ENCODE measurements around the gene KIF21B.

DNA sequence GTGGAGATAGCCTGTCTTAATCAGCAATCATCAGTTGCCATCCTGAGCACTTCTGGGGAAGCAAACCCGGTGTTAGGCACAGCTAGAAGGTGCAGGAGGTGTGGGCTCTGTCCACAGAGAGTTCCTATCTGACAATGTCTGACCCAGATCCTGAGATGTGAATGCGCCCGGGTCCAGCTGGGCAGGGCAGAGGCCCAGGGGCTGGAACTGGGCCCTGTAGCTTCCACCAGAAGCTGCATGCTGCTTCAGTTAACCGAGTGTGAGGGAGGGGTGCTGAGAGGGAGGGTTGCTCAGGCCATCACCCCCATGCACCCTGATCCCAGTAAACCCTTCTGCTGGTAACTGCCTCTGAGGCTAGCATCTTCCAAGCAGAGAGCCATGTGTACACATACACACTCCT lies 42.2 kb downstream of the KIF21B start:
- TF ChIP-seq GTF2F1 (IDR thresholded peaks at IDR 0.05; ENCODE audit: borderline replicate concordance, low read depth, low read length) (no peak), POLR2A (IDR thresholded peaks at IDR 0.05; ENCODE audit: control extremely low read depth in 1 of 2, low read depth in 2 of 2, low read length in 2 of 2) (no peak), YY1 (IDR thresholded peaks at IDR 0.05; ENCODE audit: low read depth, low read length) (no peak), EZH2 (IDR thresholded peaks at IDR 0.05; ENCODE audit: low read depth, low read length, severe bottlenecking) (no peak)
- TF ChIP-seq, protein P1, sequence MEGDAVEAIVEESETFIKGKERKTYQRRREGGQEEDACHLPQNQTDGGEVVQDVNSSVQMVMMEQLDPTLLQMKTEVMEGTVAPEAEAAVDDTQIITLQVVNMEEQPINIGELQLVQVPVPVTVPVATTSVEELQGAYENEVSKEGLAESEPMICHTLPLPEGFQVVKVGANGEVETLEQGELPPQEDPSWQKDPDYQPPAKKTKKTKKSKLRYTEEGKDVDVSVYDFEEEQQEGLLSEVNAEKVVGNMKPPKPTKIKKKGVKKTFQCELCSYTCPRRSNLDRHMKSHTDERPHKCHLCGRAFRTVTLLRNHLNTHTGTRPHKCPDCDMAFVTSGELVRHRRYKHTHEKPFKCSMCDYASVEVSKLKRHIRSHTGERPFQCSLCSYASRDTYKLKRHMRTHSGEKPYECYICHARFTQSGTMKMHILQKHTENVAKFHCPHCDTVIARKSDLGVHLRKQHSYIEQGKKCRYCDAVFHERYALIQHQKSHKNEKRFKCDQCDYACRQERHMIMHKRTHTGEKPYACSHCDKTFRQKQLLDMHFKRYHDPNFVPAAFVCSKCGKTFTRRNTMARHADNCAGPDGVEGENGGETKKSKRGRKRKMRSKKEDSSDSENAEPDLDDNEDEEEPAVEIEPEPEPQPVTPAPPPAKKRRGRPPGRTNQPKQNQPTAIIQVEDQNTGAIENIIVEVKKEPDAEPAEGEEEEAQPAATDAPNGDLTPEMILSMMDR (IDR thresholded peaks at IDR 0.05; ENCODE audit: control extremely low read depth in 1 of 3, insufficient read depth in 1 of 3, low read depth in 1 of 3, low read length in 3 of 3): no peak
- TF ChIP-seq, protein P2, sequence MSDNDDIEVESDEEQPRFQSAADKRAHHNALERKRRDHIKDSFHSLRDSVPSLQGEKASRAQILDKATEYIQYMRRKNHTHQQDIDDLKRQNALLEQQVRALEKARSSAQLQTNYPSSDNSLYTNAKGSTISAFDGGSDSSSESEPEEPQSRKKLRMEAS (IDR thresholded peaks at IDR 0.05): no peak
